Measurements from ENCODE around the gene NAV3. TPM values are rescaled to one million over a fixed set of nuclear protein-coding genes. Genes with fewer than 3 reads are reported as not detected.
A peak's percentile ranks its signal among the peaks of the same experiment; 100 is the strongest.

Gene NAV3
- total RNA-seq, 2 donors from 2014 or later = 2.6 to 6.6 TPM

DNA sequence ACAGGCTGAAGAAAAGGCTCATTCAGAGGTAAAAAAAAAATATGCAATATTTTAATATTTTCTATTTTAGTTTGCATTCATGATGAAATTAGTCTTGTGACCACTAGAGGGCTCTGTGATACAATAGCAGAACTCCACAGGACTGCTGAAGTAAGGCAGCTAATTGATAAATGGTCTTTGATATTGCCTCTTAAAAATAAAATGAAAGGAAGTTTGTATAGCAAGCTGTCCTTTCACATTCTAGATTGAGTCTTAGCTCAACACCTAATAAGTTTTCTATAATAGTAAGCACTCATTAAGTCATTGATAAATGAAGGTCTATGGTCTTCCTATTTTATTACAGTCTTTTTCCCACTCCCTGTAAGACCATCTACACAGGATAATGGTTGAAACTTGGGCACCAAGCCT is 315.7 kb downstream of the NAV3 start:
- Histone ChIP-seq H3K36me3 (replicated peaks in 1 of 2; ENCODE audit: insufficient read depth in 1 of 2, low read depth in 2 of 2) (no peaks in the 10 kb centered on the region), H3K4me1 (no peaks in the 10 kb centered on the region), H3K27ac (no peak overlapping the region), H3K4me3 (no peak overlapping the region), H3K9me3 (no peaks in the 10 kb centered on the region), H3K27me3 (no peaks in the 10 kb centered on the region)
- DNase-seq (no peak), ATAC-seq (no peak)
- TF ChIP-seq CTCF (IDR thresholded peaks at IDR 0.05) = peak; percentile 32 to 77 (median 51)
- TF ChIP-seq POLR2A (IDR thresholded peaks at IDR 0.05) = no peak
- intact Hi-C loops (cut with DNase I) = no loop called here

- DNase-seq = no peak
- Histone ChIP-seq H3K9me3 (no peaks in the 10 kb centered on the region), H3K27ac (no peak overlapping the region), H3K4me1 (no peaks in the 10 kb centered on the region), H3K36me3 (replicated peaks in 1 of 2; ENCODE audit: insufficient read depth in 1 of 2, low read depth in 2 of 2) (no peaks in the 10 kb centered on the region), H3K27me3 (no peaks in the 10 kb centered on the region), H3K4me3 (no peak overlapping the region)
- WGBS, 2 donors = 56 to 59% methylated on average over 2 of the region's 2 CpGs
- ATAC-seq = no peak
- TF ChIP-seq CTCF (IDR thresholded peaks at IDR 0.05) = no peak
- no peak for TF ChIP-seq POLR2A (IDR thresholded peaks at IDR 0.05)
- intact Hi-C loops (cut with DNase I) = no loop called here
Measured at GRCh38 chr12:78149459-78149858, 318.8 kb downstream of the NAV3 start.

DNA sequence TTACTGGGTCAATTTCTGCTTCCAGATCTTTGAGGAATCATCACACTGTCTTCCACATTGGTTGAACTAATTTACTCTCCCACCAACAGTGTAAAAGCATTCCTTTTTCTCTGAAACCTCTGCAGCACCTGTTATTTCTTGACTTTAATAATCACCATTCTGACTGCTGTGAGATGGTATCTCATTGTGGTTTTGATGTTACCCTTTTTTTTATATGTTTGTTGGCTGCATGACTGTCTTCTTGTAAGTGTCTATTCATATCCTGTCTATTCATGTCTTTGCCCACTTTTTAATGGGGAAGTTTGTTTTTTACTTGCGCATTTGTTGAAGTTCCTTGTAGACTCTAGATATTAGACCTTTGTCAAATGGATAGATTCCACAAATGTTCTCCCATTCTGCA is 324.9 kb downstream of the NAV3 start:
- ATAC-seq = no peak
- Histone ChIP-seq H3K9me3 (no peaks in the 10 kb centered on the region), H3K27me3 (no peaks in the 10 kb centered on the region), H3K27ac (no peak overlapping the region), H3K36me3 (replicated peaks in 1 of 2; ENCODE audit: insufficient read depth in 1 of 2, low read depth in 2 of 2) (no peaks in the 10 kb centered on the region), H3K4me1 (no peaks in the 10 kb centered on the region), H3K4me3 (no peak overlapping the region)
- WGBS, 2 donors = 89 to 100% methylated on average over 1 of the region's 1 CpG
- intact Hi-C loops (cut with DNase I) = no loop called here
- TF ChIP-seq POLR2A (IDR thresholded peaks at IDR 0.05) (no peak), CTCF (IDR thresholded peaks at IDR 0.05) (no peak)
- no peak for DNase-seq

GRCh38 chr12:78156751-78157150 is 326.1 kb downstream of the NAV3 start:
- intact Hi-C loops (cut with DNase I) = no loop called here
- H3K9me3 ChIP-seq = no peaks in the 10 kb centered on the region
- no peaks in the 10 kb centered on the region for H3K4me1 ChIP-seq
- H3K4me3 ChIP-seq = no peak overlapping the region
- TF ChIP-seq CTCF (IDR thresholded peaks at IDR 0.05) (no peak), POLR2A (IDR thresholded peaks at IDR 0.05) (no peak)
- H3K27ac ChIP-seq = no peak overlapping the region
- H3K27me3 ChIP-seq = no peaks in the 10 kb centered on the region
- DNase-seq = no peak
- no peaks in the 10 kb centered on the region for H3K36me3 ChIP-seq (replicated peaks in 1 of 2; ENCODE audit: insufficient read depth in 1 of 2, low read depth in 2 of 2)
- ATAC-seq = no peak

DNA sequence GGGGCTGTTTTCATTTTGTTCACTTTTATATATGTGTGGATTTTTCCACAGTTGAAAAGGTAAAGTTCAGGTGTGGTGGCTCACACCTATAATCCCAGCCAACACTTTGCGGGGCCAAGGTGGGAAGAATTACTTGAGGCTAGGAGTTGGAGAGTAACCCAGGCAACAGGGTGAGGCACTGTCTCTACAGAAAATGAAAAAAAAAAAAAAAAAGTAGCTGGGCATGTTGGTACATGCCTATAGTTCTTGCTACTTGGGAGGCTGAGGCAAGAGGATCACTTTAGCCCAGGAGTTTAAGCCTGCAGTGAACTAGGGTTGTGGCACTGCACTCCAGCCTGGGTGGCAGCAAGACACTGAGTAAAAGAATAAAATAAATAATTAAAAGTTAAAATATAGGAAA is 326.5 kb downstream of the NAV3 start:
- Histone ChIP-seq H3K27ac (no peak overlapping the region), H3K4me3 (no peak overlapping the region), H3K36me3 (replicated peaks in 1 of 2; ENCODE audit: insufficient read depth in 1 of 2, low read depth in 2 of 2) (no peaks in the 10 kb centered on the region), H3K27me3 (no peaks in the 10 kb centered on the region), H3K4me1 (no peaks in the 10 kb centered on the region), H3K9me3 (no peaks in the 10 kb centered on the region)
- intact Hi-C loops (cut with DNase I) = no loop called here
- DNase-seq (no peak), ATAC-seq (no peak)
- TF ChIP-seq POLR2A (IDR thresholded peaks at IDR 0.05) (no peak), CTCF (IDR thresholded peaks at IDR 0.05) (no peak)
- 90 to 95% methylated on average over 1 of the region's 1 CpG for WGBS, 2 donors

Measured in body of pancreas (tissue), 4 donors.